PFSK-1 (cell line): Measurements from ENCODE around the gene RIPK1.
A peak's percentile ranks its signal among the peaks of the same experiment; 100 is the strongest.

Experiments used
- FOXP2 ChIP-seq: optimal IDR thresholded peaks from 2 replicates; pipeline ENCODE3; 2011; ENCODE audit warnings: borderline replicate concordance, control low read depth, inconsistent platforms; ENCODE audit not compliant: insufficient read depth; ENCODE audit errors: extremely low read length, extremely low read depth
- POLR2AphosphoS5 ChIP-seq: IDR thresholded peaks from 2 replicates; pipeline ENCODE4 v1.6.1; 2012; ENCODE audit warnings: low read depth, mild to moderate bottlenecking, control low read depth, low read length, moderate library complexity
- SIN3A ChIP-seq: IDR thresholded peaks from 2 replicates; pipeline ENCODE4 v1.6.1; 2012; ENCODE audit warnings: mild to moderate bottlenecking, low read length, moderate library complexity, borderline replicate concordance; ENCODE audit not compliant: insufficient read depth
- TAF1 ChIP-seq: IDR thresholded peaks from 2 replicates; pipeline ENCODE4 v1.6.1; 2012; ENCODE audit warnings: low read length, control low read depth, borderline replicate concordance; ENCODE audit not compliant: insufficient read depth
- TF ChIP-seq, protein P1 (sequence below), 2 experiments: IDR thresholded peaks; 2 replicates each; pipeline versions ENCODE4 v1.6.1 to v1.8.0; 2011 to 2012; ENCODE audit warnings: low read depth in 2 of 2, low read length in 2 of 2, control low read depth in 1 of 2, inconsistent platforms in 1 of 2, mild to moderate bottlenecking in 1 of 2, moderate library complexity in 1 of 2; ENCODE audit not compliant: insufficient read depth in 1 of 2

Gene RIPK1

DNA sequence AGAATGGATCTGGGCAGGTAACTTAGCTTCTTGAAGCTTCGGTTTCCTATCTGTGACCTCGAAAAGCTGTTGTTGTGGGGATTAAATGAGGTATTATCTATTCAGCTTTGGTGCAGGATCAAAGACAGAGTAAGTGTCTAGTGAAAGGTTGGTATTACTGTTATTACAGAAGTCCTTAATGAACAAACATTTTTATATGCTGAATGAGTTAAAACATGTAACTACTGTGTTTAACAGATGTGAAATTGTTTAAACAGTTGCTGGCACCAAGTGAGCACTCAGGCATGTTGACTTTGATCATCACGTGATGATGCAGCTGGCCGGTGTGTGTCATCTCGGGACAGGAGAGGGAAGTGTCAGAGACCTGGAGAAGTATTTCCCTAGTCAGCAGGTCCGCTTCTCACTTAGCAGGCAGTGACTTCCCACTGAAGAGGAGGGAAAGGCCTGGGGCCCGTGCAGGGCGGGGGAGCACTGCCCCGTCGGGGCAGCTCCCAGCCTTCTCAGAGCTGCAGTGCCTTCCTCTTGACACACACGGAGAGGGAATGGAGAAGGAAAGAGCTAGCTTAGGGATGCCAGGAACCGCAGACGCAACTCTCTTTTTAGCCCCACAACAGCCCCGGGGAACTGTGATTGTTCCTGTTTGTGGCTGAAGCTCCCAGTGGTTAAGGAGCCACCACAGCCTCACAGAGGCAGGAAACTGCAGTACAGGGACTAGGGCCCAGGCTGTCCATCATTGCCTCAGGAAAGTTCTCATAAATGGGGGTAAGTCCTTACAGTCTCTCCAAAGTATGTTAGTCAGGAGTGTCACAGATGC lies 71.0 kb downstream of the RIPK1 start:
- TF ChIP-seq SIN3A (peak; percentile 89; the same call in 1 of the 2 replicates), FOXP2 (peak; percentile 66), POLR2AphosphoS5 (peak; percentile 31; the same call in 1 of the 2 replicates), TAF1 (0 out of 2 replicates have a peak, but pooled peaks have one; percentile 31)
- TF ChIP-seq, protein P1, sequence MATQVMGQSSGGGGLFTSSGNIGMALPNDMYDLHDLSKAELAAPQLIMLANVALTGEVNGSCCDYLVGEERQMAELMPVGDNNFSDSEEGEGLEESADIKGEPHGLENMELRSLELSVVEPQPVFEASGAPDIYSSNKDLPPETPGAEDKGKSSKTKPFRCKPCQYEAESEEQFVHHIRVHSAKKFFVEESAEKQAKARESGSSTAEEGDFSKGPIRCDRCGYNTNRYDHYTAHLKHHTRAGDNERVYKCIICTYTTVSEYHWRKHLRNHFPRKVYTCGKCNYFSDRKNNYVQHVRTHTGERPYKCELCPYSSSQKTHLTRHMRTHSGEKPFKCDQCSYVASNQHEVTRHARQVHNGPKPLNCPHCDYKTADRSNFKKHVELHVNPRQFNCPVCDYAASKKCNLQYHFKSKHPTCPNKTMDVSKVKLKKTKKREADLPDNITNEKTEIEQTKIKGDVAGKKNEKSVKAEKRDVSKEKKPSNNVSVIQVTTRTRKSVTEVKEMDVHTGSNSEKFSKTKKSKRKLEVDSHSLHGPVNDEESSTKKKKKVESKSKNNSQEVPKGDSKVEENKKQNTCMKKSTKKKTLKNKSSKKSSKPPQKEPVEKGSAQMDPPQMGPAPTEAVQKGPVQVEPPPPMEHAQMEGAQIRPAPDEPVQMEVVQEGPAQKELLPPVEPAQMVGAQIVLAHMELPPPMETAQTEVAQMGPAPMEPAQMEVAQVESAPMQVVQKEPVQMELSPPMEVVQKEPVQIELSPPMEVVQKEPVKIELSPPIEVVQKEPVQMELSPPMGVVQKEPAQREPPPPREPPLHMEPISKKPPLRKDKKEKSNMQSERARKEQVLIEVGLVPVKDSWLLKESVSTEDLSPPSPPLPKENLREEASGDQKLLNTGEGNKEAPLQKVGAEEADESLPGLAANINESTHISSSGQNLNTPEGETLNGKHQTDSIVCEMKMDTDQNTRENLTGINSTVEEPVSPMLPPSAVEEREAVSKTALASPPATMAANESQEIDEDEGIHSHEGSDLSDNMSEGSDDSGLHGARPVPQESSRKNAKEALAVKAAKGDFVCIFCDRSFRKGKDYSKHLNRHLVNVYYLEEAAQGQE (IDR thresholded peaks at IDR 0.05; ENCODE audit: insufficient read depth in 1 of 2, low read depth in 2 of 2, low read length in 2 of 2), result 0 out of 4 replicates have a peak, but pooled peaks of 1 of the 2 experiments have one; percentile 16

DNA sequence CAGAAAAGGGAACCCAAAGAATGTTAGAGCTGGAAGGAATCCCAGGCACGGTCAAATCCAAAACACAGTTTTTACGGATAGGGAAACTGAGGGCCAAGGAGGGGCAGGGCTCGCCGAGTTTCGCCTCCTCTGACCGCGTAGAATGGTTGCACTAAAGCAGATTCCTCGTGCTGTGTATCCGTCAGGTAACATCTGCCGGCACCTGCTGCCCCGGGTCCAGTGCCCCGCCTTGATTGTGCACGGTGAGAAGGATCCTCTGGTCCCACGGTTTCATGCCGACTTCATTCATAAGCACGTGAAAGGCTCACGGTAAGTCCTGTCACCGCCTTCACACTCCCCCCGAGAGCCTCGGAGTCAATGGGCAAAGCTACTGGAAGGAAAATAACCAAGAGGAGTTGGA lies 71.9 kb downstream of the RIPK1 start:
- TF ChIP-seq, protein P1 (IDR thresholded peaks at IDR 0.05; ENCODE audit: insufficient read depth in 1 of 2, low read depth in 2 of 2, low read length in 2 of 2), result no peak
- no peak for TF ChIP-seq TAF1
- no peak for TF ChIP-seq POLR2AphosphoS5
- no peak for TF ChIP-seq SIN3A
- no peak for TF ChIP-seq FOXP2

DNA sequence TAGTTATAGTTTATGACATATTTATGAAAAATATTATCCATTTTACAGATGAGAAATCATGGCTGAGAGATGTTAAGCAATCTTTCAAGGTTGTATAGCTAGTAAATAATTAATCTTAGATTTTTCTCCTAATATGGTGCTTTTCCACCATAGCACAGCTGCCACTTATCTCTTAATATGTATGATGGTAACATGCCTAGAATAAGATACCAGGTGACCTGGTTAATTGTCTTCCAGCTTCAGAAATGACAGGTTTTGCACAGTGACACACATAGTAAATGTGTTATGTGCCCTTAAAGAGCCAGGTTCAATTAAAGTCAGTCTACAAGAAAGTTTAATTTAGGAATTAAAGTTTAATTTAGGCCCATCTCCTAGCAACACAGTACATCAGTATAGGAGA lies 74.2 kb downstream of the RIPK1 start:
- TF ChIP-seq SIN3A, result no peak
- no peak for TF ChIP-seq POLR2AphosphoS5
- no peak for TF ChIP-seq TAF1
- TF ChIP-seq, protein P1 (IDR thresholded peaks at IDR 0.05; ENCODE audit: insufficient read depth in 1 of 2, low read depth in 2 of 2, low read length in 2 of 2), result no peak
- no peak for TF ChIP-seq FOXP2

DNA sequence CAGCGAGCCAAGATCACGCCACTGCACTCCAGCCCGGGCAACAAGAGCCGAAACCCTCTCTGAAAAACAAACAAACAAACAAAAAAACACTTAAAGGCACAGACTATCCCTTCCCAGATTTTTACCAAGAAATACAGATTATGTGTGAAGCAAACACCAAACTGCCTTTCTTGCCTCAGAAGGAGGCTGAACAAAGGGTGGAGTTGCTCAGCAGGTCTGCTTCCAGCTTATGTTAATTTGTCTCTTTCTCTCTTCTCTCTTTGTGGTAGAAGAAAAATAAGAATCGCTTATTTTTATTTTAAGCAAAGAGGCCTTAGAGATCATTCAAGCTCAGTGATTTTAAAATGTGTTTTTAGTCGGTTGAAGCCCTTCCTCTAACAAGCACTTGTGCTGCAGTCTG lies 74.9 kb downstream of the RIPK1 start:
- no peak for TF ChIP-seq TAF1
- TF ChIP-seq POLR2AphosphoS5, result no peak
- no peak for TF ChIP-seq FOXP2
- no peak for TF ChIP-seq SIN3A
- TF ChIP-seq, protein P1 (IDR thresholded peaks at IDR 0.05; ENCODE audit: insufficient read depth in 1 of 2, low read depth in 2 of 2, low read length in 2 of 2), result no peak

DNA sequence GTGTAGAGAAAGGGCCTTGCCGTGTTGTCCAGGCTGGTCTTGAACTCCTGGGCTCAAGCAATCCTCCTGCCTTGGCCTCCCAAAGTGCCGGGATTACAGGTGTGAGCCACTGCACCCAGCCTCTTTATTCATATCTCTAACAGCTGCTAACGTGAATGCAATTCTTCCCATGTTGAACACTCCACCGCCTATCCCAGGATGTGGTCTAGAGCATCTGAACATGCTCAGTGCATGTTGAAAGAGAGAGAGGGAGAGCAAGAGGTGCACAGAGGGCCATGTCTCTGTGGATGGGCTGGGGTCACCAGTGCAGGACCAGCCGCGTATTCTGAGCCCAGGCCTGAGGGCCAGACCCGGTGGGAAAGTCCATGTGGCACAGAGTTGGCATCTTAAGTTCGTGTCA lies 76.3 kb downstream of the RIPK1 start:
- TF ChIP-seq TAF1 (no peak), POLR2AphosphoS5 (no peak), FOXP2 (no peak), SIN3A (no peak)
- TF ChIP-seq, protein P1 (IDR thresholded peaks at IDR 0.05; ENCODE audit: insufficient read depth in 1 of 2, low read depth in 2 of 2, low read length in 2 of 2), result no peak
